ENCODE measurements around the gene ANKRD6.

ANKRD6 gene

DNA sequence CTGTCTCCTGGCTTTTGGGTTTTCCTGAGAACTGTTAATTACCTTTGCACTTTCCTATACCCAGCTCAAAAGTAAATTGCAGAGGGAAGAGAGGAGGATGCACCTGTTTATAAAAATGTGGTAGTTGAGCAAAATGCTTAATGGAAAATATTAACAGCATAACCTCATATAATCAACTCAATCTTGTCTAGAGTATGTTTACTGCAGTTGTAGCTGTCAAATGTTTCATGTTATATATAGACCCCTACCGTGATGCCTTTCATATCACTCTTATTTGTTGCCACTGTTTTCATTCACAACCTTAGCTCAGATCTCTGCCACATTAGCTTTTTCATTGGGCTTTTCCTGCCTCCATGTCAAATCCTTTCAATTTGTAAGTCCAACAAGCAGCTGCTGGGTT is 36.0 kb downstream of the ANKRD6 start:
- no peaks in the 10 kb centered on the region for H3K9me3 Mint-ChIP-seq
- no peak overlapping the region for H3K27ac Mint-ChIP-seq
- no peaks in the 10 kb centered on the region for H3K36me3 Mint-ChIP-seq (ENCODE audit: low read depth)
- H3K27me3 Mint-ChIP-seq, result no peaks in the 10 kb centered on the region
- no peak overlapping the region for H3K4me3 Mint-ChIP-seq
- intact Hi-C loops (cut with micrococcal nuclease), result no loop called here
- no peaks in the 10 kb centered on the region for H3K4me1 Mint-ChIP-seq (ENCODE audit: low read depth)

DNA sequence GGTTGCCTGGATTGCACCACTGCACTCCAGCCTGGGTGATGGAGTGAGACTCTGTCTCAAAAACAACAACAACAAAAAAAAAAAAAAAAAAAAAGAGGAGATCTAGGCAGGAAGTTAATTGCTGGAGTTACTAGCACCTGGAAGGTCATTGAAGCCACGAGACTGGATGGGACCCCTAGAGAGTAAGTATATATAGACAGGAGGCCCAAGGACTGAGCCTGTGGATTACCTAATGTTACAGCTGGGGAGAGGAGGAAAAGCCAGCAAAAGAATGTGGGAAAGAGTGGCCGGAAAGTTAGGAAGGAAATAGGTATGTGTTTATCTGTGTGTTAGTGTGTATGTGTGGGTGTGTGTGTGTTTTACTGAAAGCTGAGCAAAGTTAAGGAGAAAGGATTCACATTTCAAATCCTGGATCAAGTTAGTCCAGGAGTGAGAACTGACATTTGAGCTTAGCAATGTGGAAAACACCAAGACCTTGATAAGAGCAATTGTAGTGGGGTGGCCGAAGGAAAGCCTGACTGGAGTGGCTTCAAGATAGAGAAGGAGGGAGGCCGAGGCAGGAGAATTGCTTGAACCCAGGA is 38.4 kb downstream of the ANKRD6 start:
- no peak overlapping the region for H3K27ac Mint-ChIP-seq
- intact Hi-C loops (cut with micrococcal nuclease), result no loop called here
- no peaks in the 10 kb centered on the region for H3K9me3 Mint-ChIP-seq
- no peak overlapping the region for H3K4me3 Mint-ChIP-seq
- H3K27me3 Mint-ChIP-seq, result no peaks in the 10 kb centered on the region
- peaks cover 4% of the 10 kb centered on the region for H3K4me1 Mint-ChIP-seq (ENCODE audit: low read depth)
- H3K36me3 Mint-ChIP-seq (ENCODE audit: low read depth), result no peaks in the 10 kb centered on the region

DNA sequence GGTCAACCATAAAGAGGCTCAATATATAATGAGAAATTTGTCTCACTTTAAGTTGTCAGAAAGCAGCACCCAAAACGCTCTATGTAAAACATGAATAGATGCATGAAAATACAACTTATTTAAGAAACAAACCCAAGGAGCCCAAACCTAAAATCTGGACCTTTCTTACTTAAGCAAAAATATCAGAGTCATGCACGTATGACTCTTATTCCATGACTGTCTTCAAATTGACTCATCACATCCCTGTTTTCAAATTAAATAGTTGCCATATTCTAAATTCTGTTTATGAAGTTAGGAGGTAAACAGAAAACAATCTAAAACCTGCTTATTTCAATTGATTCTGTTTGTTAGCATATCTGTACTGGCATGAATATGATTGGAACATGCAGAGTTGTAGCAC is 42.1 kb downstream of the ANKRD6 start:
- intact Hi-C loops (cut with micrococcal nuclease), result no loop called here
- Mint-ChIP-seq H3K9me3 (no peaks in the 10 kb centered on the region), H3K36me3 (ENCODE audit: low read depth) (no peaks in the 10 kb centered on the region)

DNA sequence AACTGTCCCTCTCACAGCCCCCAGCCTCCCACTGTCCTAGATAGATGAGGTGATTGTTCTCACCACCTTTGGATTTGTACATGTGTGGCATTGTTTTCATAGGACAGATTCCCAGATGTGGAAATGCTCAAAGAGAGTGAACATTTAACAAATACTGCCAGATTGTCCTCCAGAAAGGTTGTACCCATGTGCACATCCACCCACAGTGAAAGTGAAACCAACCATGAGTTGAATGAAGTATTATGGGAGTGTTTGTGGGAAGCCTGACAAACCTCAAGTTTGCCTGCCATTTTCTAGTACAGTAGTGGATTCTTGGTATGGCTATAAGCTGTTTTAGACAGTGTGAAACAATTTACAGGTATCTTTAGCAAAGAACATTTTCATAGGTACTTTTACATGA is 42.7 kb downstream of the ANKRD6 start:
- Mint-ChIP-seq H3K27ac (no peak overlapping the region), H3K27me3 (no peaks in the 10 kb centered on the region), H3K9me3 (no peaks in the 10 kb centered on the region), H3K4me1 (ENCODE audit: low read depth) (peaks cover 9% of the 10 kb centered on the region), H3K4me3 (no peak overlapping the region), H3K36me3 (ENCODE audit: low read depth) (no peaks in the 10 kb centered on the region)
- intact Hi-C loops (cut with micrococcal nuclease), result no loop called here

More for the DNA sequence above, 42.1 kb downstream of the ANKRD6 start:
- H3K4me3 Mint-ChIP-seq, result no peak overlapping the region
- no peak overlapping the region for H3K27ac Mint-ChIP-seq
- no peaks in the 10 kb centered on the region for H3K27me3 Mint-ChIP-seq
- H3K4me1 Mint-ChIP-seq (ENCODE audit: low read depth), result peaks cover 7% of the 10 kb centered on the region

DNA sequence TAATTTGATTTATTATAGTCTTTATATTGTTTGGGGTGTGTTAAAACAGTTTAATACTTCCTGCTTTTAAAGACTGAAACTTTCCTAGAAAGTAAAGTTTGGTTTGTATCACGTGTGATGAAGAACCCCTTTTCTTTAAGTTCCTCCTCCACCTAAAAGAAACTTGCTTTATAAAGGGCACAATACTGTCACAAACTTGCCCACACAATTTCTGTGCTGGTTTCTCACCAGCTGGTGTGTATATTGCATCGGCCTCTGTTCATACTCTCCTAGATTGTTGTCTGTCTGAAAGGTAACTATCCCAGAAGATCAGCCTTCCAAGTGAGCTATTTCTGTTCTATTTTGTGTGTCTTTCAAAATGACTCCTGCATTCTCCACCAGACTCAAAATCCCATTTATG is 46.9 kb downstream of the ANKRD6 start:
- Mint-ChIP-seq H3K4me3 (no peak overlapping the region), H3K4me1 (ENCODE audit: low read depth) (peaks cover 9% of the 10 kb centered on the region), H3K27ac (no peak overlapping the region), H3K36me3 (ENCODE audit: low read depth) (no peaks in the 10 kb centered on the region), H3K27me3 (no peaks in the 10 kb centered on the region), H3K9me3 (no peaks in the 10 kb centered on the region)
- intact Hi-C loops (cut with micrococcal nuclease), result no loop called here

DNA sequence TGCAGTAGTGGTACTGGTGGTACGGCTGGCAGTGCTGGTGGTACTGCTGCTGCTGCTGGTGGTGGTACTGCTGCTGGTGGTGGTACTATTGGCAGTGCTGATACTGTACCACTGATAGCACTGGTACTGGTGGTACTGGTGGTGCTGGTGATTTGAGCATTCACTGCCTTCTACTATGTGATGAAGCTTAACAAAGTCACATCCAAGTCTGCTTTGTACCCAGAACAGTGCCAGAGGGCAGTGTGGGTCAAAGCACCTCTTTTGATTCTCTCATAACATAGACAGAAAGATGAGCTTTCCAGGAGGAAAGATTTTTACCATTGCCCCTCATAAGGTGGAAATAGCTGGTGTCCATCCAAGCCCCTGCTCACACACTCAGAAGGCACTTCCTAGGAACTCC is 48.7 kb downstream of the ANKRD6 start:
- H3K27ac Mint-ChIP-seq, result no peak overlapping the region
- no peaks in the 10 kb centered on the region for H3K27me3 Mint-ChIP-seq
- H3K4me1 Mint-ChIP-seq (ENCODE audit: low read depth), result peaks cover 4% of the 10 kb centered on the region
- no peaks in the 10 kb centered on the region for H3K36me3 Mint-ChIP-seq (ENCODE audit: low read depth)
- no peaks in the 10 kb centered on the region for H3K9me3 Mint-ChIP-seq
- no peak overlapping the region for H3K4me3 Mint-ChIP-seq
- intact Hi-C loops (cut with micrococcal nuclease), result no loop called here

DNA sequence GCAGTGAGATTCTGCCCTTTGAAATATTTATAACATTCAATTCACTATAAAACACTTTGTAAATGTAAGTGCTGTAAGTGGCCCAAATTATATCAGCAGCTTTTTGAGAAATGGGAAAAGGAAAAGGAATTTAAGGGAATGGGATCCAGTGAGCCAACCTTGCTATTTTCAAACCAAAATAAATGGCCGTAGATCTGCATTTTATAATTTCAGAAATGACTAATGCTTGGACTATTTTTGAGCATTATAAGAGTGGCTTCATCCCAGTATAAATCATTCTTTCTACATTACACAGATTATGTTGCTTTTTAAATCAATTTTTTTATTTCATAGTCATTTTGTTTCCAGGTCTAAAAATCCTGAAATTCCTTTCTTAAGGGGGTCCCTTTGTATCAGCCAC is 49.2 kb downstream of the ANKRD6 start:
- Mint-ChIP-seq H3K27me3 (no peaks in the 10 kb centered on the region), H3K4me3 (no peak overlapping the region), H3K27ac (no peak overlapping the region), H3K36me3 (ENCODE audit: low read depth) (no peaks in the 10 kb centered on the region), H3K4me1 (ENCODE audit: low read depth) (peaks cover 4% of the 10 kb centered on the region), H3K9me3 (no peaks in the 10 kb centered on the region)
- intact Hi-C loops (cut with micrococcal nuclease), result no loop called here

DNA sequence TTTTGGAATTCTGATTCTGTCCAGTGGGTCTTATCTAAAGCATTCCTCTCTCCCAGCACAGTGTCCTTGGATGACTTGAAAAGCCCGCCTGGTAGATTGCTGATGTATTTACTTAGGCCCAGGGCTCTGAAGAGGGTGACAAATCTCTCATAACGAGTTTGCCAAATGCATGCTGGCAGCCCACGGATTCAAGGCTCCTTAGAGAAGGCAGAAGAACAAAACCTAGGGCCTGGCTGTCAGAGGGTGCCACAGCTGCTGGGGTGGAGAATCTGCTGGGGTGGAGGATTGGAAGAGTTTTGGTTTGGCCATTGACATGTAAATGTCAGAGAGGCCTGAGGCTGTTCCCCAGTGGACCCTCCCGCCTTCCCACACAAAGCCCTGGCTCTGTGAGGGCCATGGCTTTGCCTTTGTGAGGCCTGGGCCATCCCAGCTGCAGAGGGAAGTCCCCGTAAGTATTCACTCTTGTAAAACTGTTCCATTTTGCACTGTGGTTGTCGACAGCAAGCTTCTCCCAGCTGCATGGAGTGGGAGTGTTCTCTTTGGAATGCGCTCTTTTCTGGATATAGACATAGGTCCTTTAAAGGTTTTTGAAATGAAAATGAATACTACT is 50.3 kb downstream of the ANKRD6 start:
- H3K9me3 Mint-ChIP-seq, result no peaks in the 10 kb centered on the region
- no peaks in the 10 kb centered on the region for H3K36me3 Mint-ChIP-seq (ENCODE audit: low read depth)
- no peak overlapping the region for H3K4me3 Mint-ChIP-seq
- H3K4me1 Mint-ChIP-seq (ENCODE audit: low read depth), result peaks cover 4% of the 10 kb centered on the region
- H3K27ac Mint-ChIP-seq, result no peak overlapping the region
- intact Hi-C loops (cut with micrococcal nuclease), result no loop called here
- no peaks in the 10 kb centered on the region for H3K27me3 Mint-ChIP-seq

DNA sequence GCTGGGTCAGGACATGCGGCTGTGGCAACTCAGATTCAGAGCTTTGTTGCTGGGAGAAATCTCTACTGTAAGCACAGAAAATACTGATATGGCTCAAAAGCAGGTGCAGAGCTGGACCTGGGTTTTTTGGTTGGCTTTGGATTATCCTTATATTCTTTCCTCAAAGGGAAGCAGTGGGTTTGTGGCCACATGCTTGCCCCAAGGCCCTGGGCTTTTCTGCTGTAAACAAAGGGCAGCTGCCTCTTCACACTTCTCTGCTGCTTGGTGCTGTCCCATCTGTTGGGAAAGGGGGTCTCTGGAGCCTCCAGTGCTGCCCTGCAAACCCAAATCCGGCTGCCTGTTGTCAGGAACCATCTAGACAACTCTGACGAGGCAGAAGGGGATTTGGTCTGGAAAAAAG is 52.4 kb downstream of the ANKRD6 start:
- intact Hi-C loops (cut with micrococcal nuclease), result no loop called here
- Mint-ChIP-seq H3K27ac (no peak overlapping the region), H3K4me3 (no peak overlapping the region), H3K36me3 (ENCODE audit: low read depth) (no peaks in the 10 kb centered on the region), H3K27me3 (no peaks in the 10 kb centered on the region), H3K9me3 (no peaks in the 10 kb centered on the region), H3K4me1 (ENCODE audit: low read depth) (no peaks in the 10 kb centered on the region)

DNA sequence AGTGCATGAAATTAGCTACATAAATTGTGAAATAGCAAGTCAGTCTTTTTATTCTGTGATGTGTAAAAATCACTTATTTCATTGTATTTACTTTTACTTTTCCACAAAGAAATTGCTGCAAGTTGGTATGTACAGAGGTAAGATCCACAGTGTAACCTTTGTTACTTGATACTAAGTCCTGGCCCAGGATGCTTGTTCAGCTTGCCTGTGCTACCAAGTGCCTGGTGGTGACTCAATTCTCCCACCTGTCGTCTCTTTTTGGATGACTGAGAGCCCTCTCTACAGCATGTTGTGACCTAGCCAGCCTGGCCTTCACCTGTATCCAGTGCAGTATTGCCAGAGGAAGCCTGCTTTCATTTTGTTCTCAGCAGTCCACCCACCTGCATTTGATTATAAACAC is 54.9 kb downstream of the ANKRD6 start:
- Mint-ChIP-seq H3K27ac (no peak overlapping the region), H3K36me3 (ENCODE audit: low read depth) (no peaks in the 10 kb centered on the region), H3K27me3 (no peaks in the 10 kb centered on the region), H3K4me1 (ENCODE audit: low read depth) (no peaks in the 10 kb centered on the region), H3K4me3 (no peak overlapping the region), H3K9me3 (no peaks in the 10 kb centered on the region)
- intact Hi-C loops (cut with micrococcal nuclease), result no loop called here

DNA sequence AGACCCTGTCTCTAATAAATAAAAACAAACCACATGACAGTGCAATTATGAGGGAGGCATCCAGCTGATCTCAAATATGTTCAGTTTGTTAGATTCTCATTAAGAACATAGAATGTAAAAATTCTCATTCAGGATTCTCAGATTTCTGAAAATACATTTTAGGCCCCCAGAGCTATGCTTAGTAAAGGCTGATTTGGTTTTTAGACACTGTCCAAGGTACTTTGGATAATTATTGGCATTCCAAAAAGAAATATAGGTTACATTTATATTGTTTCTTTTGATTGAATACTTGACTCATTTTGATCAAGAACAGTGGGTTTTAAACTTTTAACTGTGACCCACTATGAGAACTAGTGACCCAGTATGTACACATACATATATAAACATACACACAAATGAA is 55.5 kb downstream of the ANKRD6 start:
- intact Hi-C loops (cut with micrococcal nuclease), result no loop called here
- no peak overlapping the region for H3K27ac Mint-ChIP-seq
- no peak overlapping the region for H3K4me3 Mint-ChIP-seq
- H3K36me3 Mint-ChIP-seq (ENCODE audit: low read depth), result no peaks in the 10 kb centered on the region
- H3K27me3 Mint-ChIP-seq, result no peaks in the 10 kb centered on the region
- no peaks in the 10 kb centered on the region for H3K4me1 Mint-ChIP-seq (ENCODE audit: low read depth)
- no peaks in the 10 kb centered on the region for H3K9me3 Mint-ChIP-seq

DNA sequence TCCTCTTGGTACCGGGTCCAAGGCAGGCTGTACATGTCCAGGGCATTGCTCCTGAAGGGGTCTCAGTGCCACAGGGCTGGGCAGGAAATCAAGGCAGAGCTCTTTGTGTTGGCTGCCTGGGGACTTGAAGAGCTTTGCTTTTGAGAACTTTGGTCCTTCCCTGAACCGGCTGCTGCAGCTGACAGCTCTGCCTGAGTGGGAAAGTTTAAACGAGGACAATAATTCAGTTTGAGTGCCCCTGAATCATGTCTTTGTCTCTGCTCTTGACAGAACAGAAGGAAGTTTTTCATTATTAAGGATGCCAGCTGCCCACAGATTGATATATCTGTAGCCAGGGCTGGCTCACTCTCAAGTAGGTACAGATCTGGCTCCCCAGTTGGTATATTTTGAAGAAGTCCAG is 56.1 kb downstream of the ANKRD6 start:
- no peak overlapping the region for H3K4me3 Mint-ChIP-seq
- no peaks in the 10 kb centered on the region for H3K9me3 Mint-ChIP-seq
- H3K36me3 Mint-ChIP-seq (ENCODE audit: low read depth), result no peaks in the 10 kb centered on the region
- intact Hi-C loops (cut with micrococcal nuclease), result no loop called here
- no peaks in the 10 kb centered on the region for H3K4me1 Mint-ChIP-seq (ENCODE audit: low read depth)
- no peaks in the 10 kb centered on the region for H3K27me3 Mint-ChIP-seq
- H3K27ac Mint-ChIP-seq, result no peak overlapping the region

DNA sequence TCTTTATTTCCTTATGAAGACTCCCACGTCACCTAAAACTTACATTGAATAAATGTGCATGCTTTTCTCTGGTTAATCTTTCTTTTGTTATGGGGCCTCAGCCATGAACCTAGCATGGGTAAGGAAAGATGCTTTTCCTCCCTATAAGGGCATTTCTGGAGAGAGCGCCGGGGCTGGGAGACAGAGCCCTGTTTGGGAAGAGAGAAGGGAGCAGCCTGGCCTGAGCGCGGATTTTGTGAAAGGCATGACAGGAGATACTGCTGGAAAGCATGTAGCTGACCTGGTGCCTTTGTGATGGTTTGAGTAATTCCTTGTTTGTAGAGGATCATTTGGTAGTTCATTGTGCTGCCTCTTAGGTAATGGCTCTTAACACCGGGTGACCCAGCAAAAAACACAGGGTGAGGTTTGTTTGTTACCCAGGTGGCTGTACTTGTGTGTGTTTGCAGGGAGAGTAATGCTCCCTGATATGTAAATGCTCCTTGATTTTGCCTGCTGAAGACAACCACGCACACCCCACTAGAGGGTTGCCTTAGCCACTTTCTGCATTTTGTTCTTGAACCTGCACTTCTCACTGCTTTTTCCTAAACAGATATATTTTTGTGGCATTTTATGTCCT is 59.2 kb downstream of the ANKRD6 start:
- H3K27me3 Mint-ChIP-seq, result peaks cover 6% of the 10 kb centered on the region
- H3K4me3 Mint-ChIP-seq, result no peak overlapping the region
- no peak overlapping the region for H3K27ac Mint-ChIP-seq
- no peaks in the 10 kb centered on the region for H3K36me3 Mint-ChIP-seq (ENCODE audit: low read depth)
- H3K4me1 Mint-ChIP-seq (ENCODE audit: low read depth), result no peaks in the 10 kb centered on the region
- no peaks in the 10 kb centered on the region for H3K9me3 Mint-ChIP-seq
- intact Hi-C loops (cut with micrococcal nuclease), result no loop called here

DNA sequence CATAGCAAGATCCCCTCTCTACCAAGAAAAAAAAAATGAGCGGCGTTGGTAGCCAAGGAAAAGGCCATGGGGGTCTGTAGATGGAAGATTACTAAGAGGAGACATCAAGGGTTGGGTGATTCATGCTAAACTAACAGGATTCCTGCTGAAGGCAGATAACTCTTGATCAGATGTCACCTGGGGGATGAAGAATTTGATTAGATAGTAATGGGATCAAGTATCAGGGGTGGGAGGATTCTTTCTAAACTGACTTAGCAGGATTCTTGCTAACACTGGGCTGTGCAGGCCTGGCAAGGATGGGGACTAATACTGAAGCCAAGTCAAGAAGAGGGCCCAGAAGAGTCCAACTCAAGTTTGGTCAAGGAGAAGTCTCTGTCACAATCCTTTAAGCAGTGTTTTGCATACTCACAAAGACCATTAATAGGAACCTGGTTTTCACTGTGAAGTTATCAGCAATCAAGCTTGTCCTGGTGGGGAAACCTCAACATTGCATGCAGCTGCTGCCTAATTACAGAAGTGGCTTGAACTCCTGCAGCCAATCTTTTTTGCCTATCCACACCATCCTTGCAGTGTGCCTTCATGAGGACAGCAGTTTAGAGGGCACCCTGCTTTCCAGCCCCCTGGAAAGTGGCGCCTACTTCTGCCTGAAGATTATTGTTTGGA is 61.3 kb downstream of the ANKRD6 start:
- peaks cover 6% of the 10 kb centered on the region for H3K27me3 Mint-ChIP-seq
- intact Hi-C loops (cut with micrococcal nuclease), result no loop called here
- no peak overlapping the region for H3K27ac Mint-ChIP-seq
- H3K4me1 Mint-ChIP-seq (ENCODE audit: low read depth), result no peaks in the 10 kb centered on the region
- no peak overlapping the region for H3K4me3 Mint-ChIP-seq
- H3K36me3 Mint-ChIP-seq (ENCODE audit: low read depth), result no peaks in the 10 kb centered on the region
- H3K9me3 Mint-ChIP-seq, result no peaks in the 10 kb centered on the region
